Measurements from ENCODE around the gene KLF6.

KLF6 gene

GRCh38 chr10:3811291-3811870, 26.4 kb upstream of the KLF6 start:
- Histone ChIP-seq H2AFZ (ENCODE audit: low read length, unreplicated experiment) (no peak overlapping the region), H3K36me3 (ENCODE audit: insufficient read depth, low read length) (no peaks in the 10 kb centered on the region), H3K79me2 (ENCODE audit: control insufficient read depth, insufficient read depth, low read length, unreplicated experiment) (no peaks in the 10 kb centered on the region), H3K4me3 (ENCODE audit: low read depth, low read length) (peak overlapping the region; percentile 43), H3K4me1 (ENCODE audit: control insufficient read depth, insufficient read depth, low read length, unreplicated experiment) (peaks cover 70% of the 10 kb centered on the region), H3K27ac (ENCODE audit: low read depth, low read length) (peak overlapping the region; percentile 100), H3K27me3 (ENCODE audit: insufficient read depth, low read length) (no peaks in the 10 kb centered on the region)

- no peak overlapping the region for H2AFZ ChIP-seq (ENCODE audit: low read length, unreplicated experiment)
- H3K36me3 ChIP-seq (ENCODE audit: insufficient read depth, low read length), result no peaks in the 10 kb centered on the region
- H3K4me3 ChIP-seq (ENCODE audit: low read depth, low read length), result no peak overlapping the region
- H3K27ac ChIP-seq (ENCODE audit: low read depth, low read length), result peak overlapping the region; percentile 100
- no peaks in the 10 kb centered on the region for H3K79me2 ChIP-seq (ENCODE audit: control insufficient read depth, insufficient read depth, low read length, unreplicated experiment)
- H3K27me3 ChIP-seq (ENCODE audit: insufficient read depth, low read length), result no peaks in the 10 kb centered on the region
- peaks cover 88% of the 10 kb centered on the region for H3K4me1 ChIP-seq (ENCODE audit: control insufficient read depth, insufficient read depth, low read length, unreplicated experiment)
Observed at GRCh38 chr10:3808689-3809199, 23.7 kb upstream of the KLF6 start.

- H3K36me3 ChIP-seq (ENCODE audit: insufficient read depth, low read length), result no peaks in the 10 kb centered on the region
- no peaks in the 10 kb centered on the region for H3K79me2 ChIP-seq (ENCODE audit: control insufficient read depth, insufficient read depth, low read length, unreplicated experiment)
- no peak overlapping the region for H2AFZ ChIP-seq (ENCODE audit: low read length, unreplicated experiment)
- no peaks in the 10 kb centered on the region for H3K27me3 ChIP-seq (ENCODE audit: insufficient read depth, low read length)
- no peak overlapping the region for H3K4me3 ChIP-seq (ENCODE audit: low read depth, low read length)
- H3K27ac ChIP-seq (ENCODE audit: low read depth, low read length), result peak overlapping the region; percentile 100
- peaks cover 85% of the 10 kb centered on the region for H3K4me1 ChIP-seq (ENCODE audit: control insufficient read depth, insufficient read depth, low read length, unreplicated experiment)
Observed at GRCh38 chr10:3807928-3808496, 23.0 kb upstream of the KLF6 start.

- peak overlapping the region; percentile 68 for H3K4me3 ChIP-seq (ENCODE audit: low read depth, low read length)
- H2AFZ ChIP-seq (ENCODE audit: low read length, unreplicated experiment), result no peak overlapping the region
- H3K27ac ChIP-seq (ENCODE audit: low read depth, low read length), result peak overlapping the region; percentile 100
- H3K27me3 ChIP-seq (ENCODE audit: insufficient read depth, low read length), result no peaks in the 10 kb centered on the region
- H3K4me1 ChIP-seq (ENCODE audit: control insufficient read depth, insufficient read depth, low read length, unreplicated experiment), result peaks cover 82% of the 10 kb centered on the region
- no peaks in the 10 kb centered on the region for H3K79me2 ChIP-seq (ENCODE audit: control insufficient read depth, insufficient read depth, low read length, unreplicated experiment)
- no peaks in the 10 kb centered on the region for H3K36me3 ChIP-seq (ENCODE audit: insufficient read depth, low read length)
Observed at GRCh38 chr10:3807211-3807927, 22.4 kb upstream of the KLF6 start.

GRCh38 chr10:3806603-3807002, 21.6 kb upstream of the KLF6 start:
- H3K4me3 ChIP-seq (ENCODE audit: low read depth, low read length), result peak overlapping the region; percentile 68
- no peak overlapping the region for H2AFZ ChIP-seq (ENCODE audit: low read length, unreplicated experiment)
- no peaks in the 10 kb centered on the region for H3K27me3 ChIP-seq (ENCODE audit: insufficient read depth, low read length)
- peak overlapping the region; percentile 100 for H3K27ac ChIP-seq (ENCODE audit: low read depth, low read length)
- H3K79me2 ChIP-seq (ENCODE audit: control insufficient read depth, insufficient read depth, low read length, unreplicated experiment), result no peaks in the 10 kb centered on the region
- no peaks in the 10 kb centered on the region for H3K36me3 ChIP-seq (ENCODE audit: insufficient read depth, low read length)
- peaks cover 75% of the 10 kb centered on the region for H3K4me1 ChIP-seq (ENCODE audit: control insufficient read depth, insufficient read depth, low read length, unreplicated experiment)

- Histone ChIP-seq H3K27me3 (ENCODE audit: insufficient read depth, low read length) (no peaks in the 10 kb centered on the region), H3K27ac (ENCODE audit: low read depth, low read length) (peak overlapping the region; percentile 100), H3K79me2 (ENCODE audit: control insufficient read depth, insufficient read depth, low read length, unreplicated experiment) (no peaks in the 10 kb centered on the region), H2AFZ (ENCODE audit: low read length, unreplicated experiment) (no peak overlapping the region), H3K4me3 (ENCODE audit: low read depth, low read length) (peak overlapping the region; percentile 68), H3K4me1 (ENCODE audit: control insufficient read depth, insufficient read depth, low read length, unreplicated experiment) (peaks cover 68% of the 10 kb centered on the region), H3K36me3 (ENCODE audit: insufficient read depth, low read length) (no peaks in the 10 kb centered on the region)
Observed at GRCh38 chr10:3805791-3806461, 20.9 kb upstream of the KLF6 start.

- Histone ChIP-seq H3K4me1 (ENCODE audit: control insufficient read depth, insufficient read depth, low read length, unreplicated experiment) (peaks cover 63% of the 10 kb centered on the region), H2AFZ (ENCODE audit: low read length, unreplicated experiment) (no peak overlapping the region), H3K4me3 (ENCODE audit: low read depth, low read length) (peak overlapping the region; percentile 68), H3K79me2 (ENCODE audit: control insufficient read depth, insufficient read depth, low read length, unreplicated experiment) (no peaks in the 10 kb centered on the region), H3K36me3 (ENCODE audit: insufficient read depth, low read length) (no peaks in the 10 kb centered on the region), H3K27ac (ENCODE audit: low read depth, low read length) (peak overlapping the region; percentile 100), H3K27me3 (ENCODE audit: insufficient read depth, low read length) (no peaks in the 10 kb centered on the region)
Observed at GRCh38 chr10:3805201-3805790, 20.3 kb upstream of the KLF6 start.

GRCh38 chr10:3803927-3804741, 19.1 kb upstream of the KLF6 start:
- H3K4me1 ChIP-seq (ENCODE audit: control insufficient read depth, insufficient read depth, low read length, unreplicated experiment), result peaks cover 53% of the 10 kb centered on the region
- no peak overlapping the region for H3K4me3 ChIP-seq (ENCODE audit: low read depth, low read length)

GRCh38 chr10:3803295-3803926, 18.4 kb upstream of the KLF6 start:
- Histone ChIP-seq H3K79me2 (ENCODE audit: control insufficient read depth, insufficient read depth, low read length, unreplicated experiment) (no peaks in the 10 kb centered on the region), H3K4me1 (ENCODE audit: control insufficient read depth, insufficient read depth, low read length, unreplicated experiment) (peaks cover 48% of the 10 kb centered on the region), H3K36me3 (ENCODE audit: insufficient read depth, low read length) (no peaks in the 10 kb centered on the region), H2AFZ (ENCODE audit: low read length, unreplicated experiment) (no peak overlapping the region), H3K4me3 (ENCODE audit: low read depth, low read length) (no peak overlapping the region), H3K27ac (ENCODE audit: low read depth, low read length) (peak overlapping the region; percentile 100), H3K27me3 (ENCODE audit: insufficient read depth, low read length) (no peaks in the 10 kb centered on the region)

More at GRCh38 chr10:3803927-3804741, 19.1 kb upstream of the KLF6 start:
- Histone ChIP-seq H3K27me3 (ENCODE audit: insufficient read depth, low read length) (no peaks in the 10 kb centered on the region), H2AFZ (ENCODE audit: low read length, unreplicated experiment) (no peak overlapping the region), H3K79me2 (ENCODE audit: control insufficient read depth, insufficient read depth, low read length, unreplicated experiment) (no peaks in the 10 kb centered on the region), H3K27ac (ENCODE audit: low read depth, low read length) (peak overlapping the region; percentile 100), H3K36me3 (ENCODE audit: insufficient read depth, low read length) (no peaks in the 10 kb centered on the region)

Data from ACC112 (cell line).